HepG2 (cell line): ENCODE data around the gene PFKP. TPM values are rescaled to one million over a fixed set of nuclear protein-coding genes. Genes with fewer than 3 reads are reported as not detected.

Experiments
- ATAC-seq: fragments of 200-7000 bp; cut with Tn5 transposase; 3 replicates; pipeline ENCODE4 v1.9.1; 2020; ENCODE audit warnings: mild to moderate bottlenecking, moderate library complexity
- BruUV-seq: library from RNA; stranded (reverse); fragments of 400-500 nt; replicated peaks from 2 replicates; lab custom pipeline; 2021; lab: Mats Ljungman, UMichigan
- CTCF ChIA-PET: fragments of 300-600 bp; formaldehyde crosslinking; extraction: SDS; loops from one replicate; lab custom pipeline; 2021; ENCODE audit warnings: low total read pairs, inconsistent platforms, low intra/inter-chr PET ratio; lab: Yijun Ruan, JAX
- POLR2A ChIA-PET: fragments of 350-600 bp; sonication (Branson Sonifier 250); formaldehyde crosslinking; loops from one replicate; lab custom pipeline; 2020; ENCODE audit warnings: antibody characterized with exemption, inconsistent platforms; lab: Yijun Ruan, JAX
- DNase-seq: peaks from one replicate; pipeline ENCODE4 v3.0.0-alpha.2; 2015; ENCODE audit warnings: low spot score
- FAIRE-seq: peaks from 3 replicates; lab custom pipeline; 2011; peaks lifted over from hg19 to GRCh38; lab: Jason Lieb, UNC
- H2AFZ ChIP-seq: one replicate; pipeline ENCODE4 v1.6.1; 2011; ENCODE audit warnings: low read length, inconsistent platforms
- H3K27ac ChIP-seq: fragments of 300-600 bp; 3 replicates; pipeline ENCODE4 v1.8.0; 2011; ENCODE audit warnings: mixed run types, mild to moderate bottlenecking, mixed read lengths, low read length, inconsistent platforms; ENCODE audit not compliant: insufficient read depth; ENCODE audit errors: extremely low read length
- H3K27me3 ChIP-seq, 2 experiments: fragments of 200-600 bp in 1 of 2; 2 replicates in 1 of 2; 3 replicates in 1 of 2; pipeline versions ENCODE4 v1.6.0 to v1.8.0; 2011; ENCODE audit warnings: low read length in 2 of 2, mild to moderate bottlenecking in 2 of 2, moderate library complexity in 2 of 2, inconsistent platforms in 1 of 2; ENCODE audit not compliant: insufficient read depth in 2 of 2, control insufficient read depth in 1 of 2
- H3K36me3 ChIP-seq, 2 experiments: fragments of 200-600 bp in 1 of 2; replicated peaks in 1 of 2; 2 replicates in 1 of 2; 3 replicates in 1 of 2; pipeline versions ENCODE4 v1.5.1 to v1.8.0; 2011; ENCODE audit warnings: low read length in 2 of 2, inconsistent platforms in 1 of 2; ENCODE audit not compliant: insufficient read depth in 2 of 2, control insufficient read depth in 1 of 2
- H3K4me1 ChIP-seq: 2 replicates; pipeline ENCODE4 v1.5.1; 2012; ENCODE audit warnings: low read length, inconsistent platforms; ENCODE audit not compliant: insufficient read depth
- H3K4me2 ChIP-seq: 2 replicates; pipeline ENCODE4 v1.6.0; 2011; ENCODE audit warnings: low read depth, low read length, inconsistent platforms
- H3K4me3 ChIP-seq, 3 experiments: fragments of 200-600 bp in 1 of 3; sonication (generic), shearing (Covaris generic) in 1 of 3; replicated peaks in 1 of 3; 2 replicates each; pipeline ENCODE4 v1.5.1; 2011 to 2016; ENCODE audit warnings: low read length in 3 of 3, inconsistent platforms in 2 of 3, low read depth in 2 of 3, mild to moderate bottlenecking in 2 of 3, control low read depth in 1 of 3, mixed read lengths in 1 of 3; ENCODE audit not compliant: insufficient read depth in 1 of 3
- H3K79me2 ChIP-seq: one replicate; pipeline ENCODE4 v1.6.1; 2011; ENCODE audit warnings: low read length, inconsistent platforms; ENCODE audit not compliant: insufficient read depth
- H3K9ac ChIP-seq: 2 replicates; pipeline ENCODE4 v1.6.0; 2011; ENCODE audit warnings: mild to moderate bottlenecking, low read depth, low read length, inconsistent platforms; ENCODE audit not compliant: insufficient read depth
- H3K9me3 ChIP-seq: 2 replicates; pipeline ENCODE4 v1.5.1; 2012; ENCODE audit warnings: mild to moderate bottlenecking, low read length
- H4K20me1 ChIP-seq: 2 replicates; pipeline ENCODE4 v1.6.0; 2011; ENCODE audit warnings: inconsistent platforms, mild to moderate bottlenecking, low read length, moderate library complexity; ENCODE audit not compliant: insufficient read depth
- CBFB ChIP-seq: sonication (generic); formaldehyde crosslinking; IDR thresholded peaks from 2 replicates; pipeline ENCODE4 v1.4.0; 2020; ENCODE audit warnings: missing genetic modification reagents
- HCFC1 ChIP-seq: fragments of 150-350 bp; IDR thresholded peaks from 2 replicates; pipeline ENCODE4 v1.6.1; 2014; ENCODE audit warnings: low read depth, low read length
- HMG20B ChIP-seq: conservative IDR thresholded peaks from 2 replicates; pipeline ENCODE4 v1.6.1; 2016; ENCODE audit warnings: missing genetic modification reagents, missing compliant biosample characterization
- WGBS: methylation state at CpG from one replicate; pipeline ENCODE4 v1.1.6; 2017; ENCODE audit warnings: low lambda C conversion rate; 5-methylcytosine and 5-hydroxymethylcytosine counted together
- in situ Hi-C: cut with HindIII; loops from 2 replicates; pipeline ENCODE4 v1.10.0; 2017; ENCODE audit warnings: low pct_unique_long_range_greater_than_20kb; ENCODE audit not compliant: extremely low pct_ligation_motif_present
- intact Hi-C: fragments of 100-400 bp; cut with micrococcal nuclease; formaldehyde crosslinking; loops from one replicate; pipeline ENCODE4 v1.10.0; 2022; ENCODE audit not compliant: unreplicated experiment
- polyA plus RNA-seq, 8 experiments: library from polyadenylated mRNA; depleted of rRNA in 3 of 8; stranded (reverse) in 7 of 8; unstranded in 1 of 8; fragments of >200 nt; fragmentation: Illumina TruSeq in 4 of 8; extraction: Trizol in 4 of 8; gene quantifications; 2 replicates each; pipeline versions ENCODE4 v1.2.1 to v1.2.3, GENCODE V29; 2011 to 2016; ENCODE audit warnings: low read depth in 4 of 8, missing spikeins in 1 of 8, mixed read lengths in 1 of 8; ENCODE audit not compliant: insufficient read depth in 1 of 8
- total RNA-seq, 5 experiments: library from RNA; depleted of rRNA; stranded (reverse); fragments of >200 nt; fragmentation: Illumina TruSeq; extraction: Trizol; gene quantifications; 2 replicates each; pipeline ENCODE4 v1.2.3, GENCODE V29; 2016; ENCODE audit warnings: low read depth in 1 of 5
- TF ChIP-seq, protein P1 (sequence below): sonication (generic); formaldehyde crosslinking; IDR thresholded peaks from 2 replicates; pipeline ENCODE4 v1.8.0; 2022; ENCODE audit warnings: mild to moderate bottlenecking, missing genetic modification reagents
- TF ChIP-seq, protein P2 (sequence below): IDR thresholded peaks from 2 replicates; pipeline ENCODE4 v1.6.1; 2012; ENCODE audit warnings: low read length, improper control_type of control experiment
- TF ChIP-seq, protein P3 (sequence below): sonication (generic); formaldehyde crosslinking; IDR thresholded peaks from 2 replicates; pipeline ENCODE4 v1.4.0; 2020; ENCODE audit warnings: missing genetic modification reagents

Gene PFKP
- total and polyA plus RNA-seq, 2 of the 13 experiments (the other 11 are each of a cell fraction or from before 2014, with no cell fraction given) = 0.80 to 2.4 TPM

DNA sequence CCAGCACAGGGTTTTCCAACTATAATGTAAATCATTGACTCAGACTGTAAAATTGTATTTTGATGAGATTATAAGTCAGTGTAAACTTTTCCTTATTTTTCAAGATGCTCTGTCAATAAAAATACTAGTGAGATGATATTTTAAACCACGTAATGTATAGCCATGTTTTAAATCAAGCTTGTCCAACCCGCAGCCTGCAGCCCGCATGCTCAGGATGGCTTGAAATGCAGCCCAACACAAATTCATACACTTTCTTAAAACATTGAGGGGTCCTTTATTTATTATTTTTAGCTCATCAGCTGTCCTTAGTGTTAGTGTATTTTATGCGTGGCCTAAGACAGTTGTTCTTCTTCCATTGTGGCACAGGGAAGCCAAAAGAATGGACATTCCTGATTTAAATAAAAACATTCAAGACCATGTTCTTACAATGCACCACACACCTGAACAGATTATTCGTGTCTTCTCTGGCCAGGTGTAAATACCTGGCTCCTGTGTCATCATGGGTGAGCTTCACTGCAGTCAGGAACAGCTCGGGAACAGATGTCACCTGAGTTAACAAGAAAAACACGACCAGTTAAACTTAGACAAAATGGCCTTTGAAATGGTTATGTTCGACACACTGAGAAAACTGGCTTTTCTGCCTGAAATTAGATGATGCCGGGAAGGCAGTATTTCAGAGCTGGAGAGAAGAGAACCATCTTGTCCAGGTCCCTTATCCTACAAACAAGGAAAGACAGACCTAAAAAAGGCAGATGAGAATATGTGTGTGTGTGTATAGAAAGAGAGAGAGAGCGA lies 99.3 kb downstream of the PFKP start:
- Histone ChIP-seq H3K4me1 (peaks cover 6% of the 10 kb centered on the region), H3K9ac (no peak overlapping the region), H2AFZ (no peak overlapping the region), H3K4me3 (no peak overlapping the region), H3K27me3 (no peaks in the 10 kb centered on the region), H3K27ac (no peak overlapping the region), H3K79me2 (no peaks in the 10 kb centered on the region), H4K20me1 (no peaks in the 10 kb centered on the region), H3K9me3 (no peaks in the 10 kb centered on the region), H3K36me3 (peaks cover 14 to 53% of the 10 kb centered on the region in 2 experiments), H3K4me2 (no peak overlapping the region)
- intact Hi-C loops = no loop called here
- 92% methylated on average over 10 of the region's 10 CpGs for WGBS
- FAIRE-seq (no peak), ATAC-seq (no peak), DNase-seq (no peak)
- no peak for TF ChIP-seq CBFB (CRISPR knock-in tag)
- POLR2A ChIA-PET = no interaction called here
- in situ Hi-C loops = no loop called here
- no TSS peak for BruUV-seq
- CTCF ChIA-PET = no interaction called here

DNA sequence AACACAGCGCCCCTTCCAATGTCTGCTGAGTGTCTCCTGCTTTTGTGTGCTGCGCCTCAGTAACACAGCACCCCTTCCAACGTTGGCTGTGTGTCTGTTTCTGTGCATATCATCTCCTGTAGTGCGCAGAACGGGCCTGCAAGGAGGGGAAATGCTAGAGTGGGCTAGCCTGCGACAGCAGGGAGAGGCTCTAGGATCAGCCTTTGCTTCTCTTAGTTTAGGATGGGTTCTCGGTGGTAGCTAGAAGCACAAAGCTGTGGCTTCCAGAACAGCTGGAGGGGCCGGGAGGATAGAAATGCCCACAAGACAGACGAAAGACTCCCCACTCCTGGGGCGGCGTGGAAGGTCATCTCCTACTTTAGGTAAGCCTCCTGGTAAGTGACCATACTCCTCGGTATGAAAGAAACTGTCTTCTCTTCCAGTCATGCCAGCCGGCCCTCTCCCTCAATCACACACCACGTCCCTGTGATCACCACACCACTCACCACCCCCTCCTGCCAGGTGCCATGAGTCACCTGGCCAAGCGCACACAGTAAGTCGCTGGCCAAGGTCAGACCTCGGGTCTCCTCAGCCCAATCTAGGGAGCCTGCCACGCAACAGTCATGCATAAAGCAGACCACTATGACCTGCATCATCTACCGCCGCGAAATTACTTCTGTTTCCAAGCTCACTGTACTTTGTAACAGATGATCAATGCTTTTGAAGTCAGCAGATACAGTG lies 100.4 kb downstream of the PFKP start:
- H3K9ac ChIP-seq = no peak overlapping the region
- no peaks in the 10 kb centered on the region for H3K9me3 ChIP-seq
- H3K79me2 ChIP-seq = no peaks in the 10 kb centered on the region
- POLR2A ChIA-PET = no interaction called here
- H3K4me3 ChIP-seq = no peak overlapping the region
- CTCF ChIA-PET = no interaction called here
- ATAC-seq (no peak), FAIRE-seq (no peak), DNase-seq (no peak)
- no peaks in the 10 kb centered on the region; a peak in 1 of 5 replicates for H3K27me3 ChIP-seq
- H3K4me1 ChIP-seq = peaks cover 7% of the 10 kb centered on the region
- no TSS peak for BruUV-seq
- TF ChIP-seq HCFC1 (no peak), HMG20B (no peak)
- TF ChIP-seq, protein P1, sequence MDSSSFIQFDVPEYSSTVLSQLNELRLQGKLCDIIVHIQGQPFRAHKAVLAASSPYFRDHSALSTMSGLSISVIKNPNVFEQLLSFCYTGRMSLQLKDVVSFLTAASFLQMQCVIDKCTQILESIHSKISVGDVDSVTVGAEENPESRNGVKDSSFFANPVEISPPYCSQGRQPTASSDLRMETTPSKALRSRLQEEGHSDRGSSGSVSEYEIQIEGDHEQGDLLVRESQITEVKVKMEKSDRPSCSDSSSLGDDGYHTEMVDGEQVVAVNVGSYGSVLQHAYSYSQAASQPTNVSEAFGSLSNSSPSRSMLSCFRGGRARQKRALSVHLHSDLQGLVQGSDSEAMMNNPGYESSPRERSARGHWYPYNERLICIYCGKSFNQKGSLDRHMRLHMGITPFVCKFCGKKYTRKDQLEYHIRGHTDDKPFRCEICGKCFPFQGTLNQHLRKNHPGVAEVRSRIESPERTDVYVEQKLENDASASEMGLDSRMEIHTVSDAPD (CRISPR knock-in tag) = no peak
- TF ChIP-seq, protein P2, sequence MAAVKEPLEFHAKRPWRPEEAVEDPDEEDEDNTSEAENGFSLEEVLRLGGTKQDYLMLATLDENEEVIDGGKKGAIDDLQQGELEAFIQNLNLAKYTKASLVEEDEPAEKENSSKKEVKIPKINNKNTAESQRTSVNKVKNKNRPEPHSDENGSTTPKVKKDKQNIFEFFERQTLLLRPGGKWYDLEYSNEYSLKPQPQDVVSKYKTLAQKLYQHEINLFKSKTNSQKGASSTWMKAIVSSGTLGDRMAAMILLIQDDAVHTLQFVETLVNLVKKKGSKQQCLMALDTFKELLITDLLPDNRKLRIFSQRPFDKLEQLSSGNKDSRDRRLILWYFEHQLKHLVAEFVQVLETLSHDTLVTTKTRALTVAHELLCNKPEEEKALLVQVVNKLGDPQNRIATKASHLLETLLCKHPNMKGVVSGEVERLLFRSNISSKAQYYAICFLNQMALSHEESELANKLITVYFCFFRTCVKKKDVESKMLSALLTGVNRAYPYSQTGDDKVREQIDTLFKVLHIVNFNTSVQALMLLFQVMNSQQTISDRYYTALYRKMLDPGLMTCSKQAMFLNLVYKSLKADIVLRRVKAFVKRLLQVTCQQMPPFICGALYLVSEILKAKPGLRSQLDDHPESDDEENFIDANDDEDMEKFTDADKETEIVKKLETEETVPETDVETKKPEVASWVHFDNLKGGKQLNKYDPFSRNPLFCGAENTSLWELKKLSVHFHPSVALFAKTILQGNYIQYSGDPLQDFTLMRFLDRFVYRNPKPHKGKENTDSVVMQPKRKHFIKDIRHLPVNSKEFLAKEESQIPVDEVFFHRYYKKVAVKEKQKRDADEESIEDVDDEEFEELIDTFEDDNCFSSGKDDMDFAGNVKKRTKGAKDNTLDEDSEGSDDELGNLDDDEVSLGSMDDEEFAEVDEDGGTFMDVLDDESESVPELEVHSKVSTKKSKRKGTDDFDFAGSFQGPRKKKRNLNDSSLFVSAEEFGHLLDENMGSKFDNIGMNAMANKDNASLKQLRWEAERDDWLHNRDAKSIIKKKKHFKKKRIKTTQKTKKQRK = no peak
- TF ChIP-seq, protein P3, sequence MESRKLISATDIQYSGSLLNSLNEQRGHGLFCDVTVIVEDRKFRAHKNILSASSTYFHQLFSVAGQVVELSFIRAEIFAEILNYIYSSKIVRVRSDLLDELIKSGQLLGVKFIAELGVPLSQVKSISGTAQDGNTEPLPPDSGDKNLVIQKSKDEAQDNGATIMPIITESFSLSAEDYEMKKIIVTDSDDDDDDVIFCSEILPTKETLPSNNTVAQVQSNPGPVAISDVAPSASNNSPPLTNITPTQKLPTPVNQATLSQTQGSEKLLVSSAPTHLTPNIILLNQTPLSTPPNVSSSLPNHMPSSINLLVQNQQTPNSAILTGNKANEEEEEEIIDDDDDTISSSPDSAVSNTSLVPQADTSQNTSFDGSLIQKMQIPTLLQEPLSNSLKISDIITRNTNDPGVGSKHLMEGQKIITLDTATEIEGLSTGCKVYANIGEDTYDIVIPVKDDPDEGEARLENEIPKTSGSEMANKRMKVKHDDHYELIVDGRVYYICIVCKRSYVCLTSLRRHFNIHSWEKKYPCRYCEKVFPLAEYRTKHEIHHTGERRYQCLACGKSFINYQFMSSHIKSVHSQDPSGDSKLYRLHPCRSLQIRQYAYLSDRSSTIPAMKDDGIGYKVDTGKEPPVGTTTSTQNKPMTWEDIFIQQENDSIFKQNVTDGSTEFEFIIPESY (CRISPR knock-in tag) = peak; percentile 24; the same call in 1 of the 2 replicates
- no peak overlapping the region for H2AFZ ChIP-seq
- H3K36me3 ChIP-seq = peaks cover 14 to 48% of the 10 kb centered on the region in 2 experiments
- no peak overlapping the region for H3K4me2 ChIP-seq
- WGBS = 95% methylated on average over 20 of the region's 21 CpGs
- in situ Hi-C loops (no loop called here), intact Hi-C loops (no loop called here)
- H3K27ac ChIP-seq = no peak overlapping the region
- H4K20me1 ChIP-seq = no peaks in the 10 kb centered on the region
